Osteoblast (primary cell): ENCODE results near the gene IQCC. TPM values are rescaled to one million over a fixed set of nuclear protein-coding genes. Genes with fewer than 3 reads are reported as not detected.

Source experiments
- DNase-seq: peaks from one replicate; pipeline ENCODE4 v3.0.0; 2011; ENCODE audit warnings: low spot score, mixed read lengths; ENCODE audit not compliant: insufficient read length; ENCODE audit errors: missing footprints
- H2AFZ ChIP-seq: 2 replicates; pipeline ENCODE4 v1.6.0; 2011; ENCODE audit warnings: mild to moderate bottlenecking, low read length
- H3K27ac ChIP-seq: 2 replicates; pipeline ENCODE4 v1.5.1; 2011; ENCODE audit warnings: mild to moderate bottlenecking, low read depth, low read length, moderate library complexity
- H3K27me3 ChIP-seq: 2 replicates; pipeline ENCODE4 v1.6.0; 2012; ENCODE audit warnings: mild to moderate bottlenecking, control low read depth, inconsistent platforms, low read length, moderate library complexity; ENCODE audit not compliant: insufficient read depth
- H3K36me3 ChIP-seq: 2 replicates; pipeline ENCODE4 v1.5.1; 2011; ENCODE audit warnings: mild to moderate bottlenecking, low read length, control low read depth, moderate library complexity; ENCODE audit not compliant: insufficient read depth
- H3K4me1 ChIP-seq: 2 replicates; pipeline ENCODE4 v1.5.1; 2011; ENCODE audit warnings: mild to moderate bottlenecking, low read length, control low read depth, moderate library complexity; ENCODE audit not compliant: insufficient read depth
- H3K4me2 ChIP-seq: 2 replicates; pipeline ENCODE4 v1.6.0; 2011; ENCODE audit warnings: mild to moderate bottlenecking, low read length; ENCODE audit not compliant: insufficient read depth
- H3K4me3 ChIP-seq: fragments of 200-600 bp; sonication (generic); 3 replicates; pipeline ENCODE4 v1.5.1; 2012; ENCODE audit warnings: mild to moderate bottlenecking, low read length, inconsistent platforms; ENCODE audit not compliant: insufficient read depth
- H3K79me2 ChIP-seq: 2 replicates; pipeline ENCODE4 v1.6.0; 2012; ENCODE audit warnings: mild to moderate bottlenecking, low read length, control low read depth, inconsistent platforms; ENCODE audit not compliant: insufficient read depth
- H3K9me3 ChIP-seq: 2 replicates; pipeline ENCODE4 v1.5.1; 2011; ENCODE audit warnings: low read depth, low read length, control low read depth
- H4K20me1 ChIP-seq: 2 replicates; pipeline ENCODE4 v1.6.0; 2012; ENCODE audit warnings: mild to moderate bottlenecking, low read length, control low read depth; ENCODE audit not compliant: insufficient read depth
- total RNA-seq: library from RNA; depleted of rRNA; stranded (reverse); fragments of >200 nt; gene quantifications from 2 replicates; pipeline ENCODE4 v1.2.3, GENCODE V29; 2012
- TF ChIP-seq, protein P1 (sequence below): IDR thresholded peaks from 2 replicates; pipeline ENCODE4 v1.5.1; 2011; ENCODE audit warnings: mild to moderate bottlenecking, low read depth, low read length, moderate library complexity; ENCODE audit errors: extremely low read depth

The IQCC gene
- total RNA-seq, 1 donor = 1.8 TPM

DNA sequence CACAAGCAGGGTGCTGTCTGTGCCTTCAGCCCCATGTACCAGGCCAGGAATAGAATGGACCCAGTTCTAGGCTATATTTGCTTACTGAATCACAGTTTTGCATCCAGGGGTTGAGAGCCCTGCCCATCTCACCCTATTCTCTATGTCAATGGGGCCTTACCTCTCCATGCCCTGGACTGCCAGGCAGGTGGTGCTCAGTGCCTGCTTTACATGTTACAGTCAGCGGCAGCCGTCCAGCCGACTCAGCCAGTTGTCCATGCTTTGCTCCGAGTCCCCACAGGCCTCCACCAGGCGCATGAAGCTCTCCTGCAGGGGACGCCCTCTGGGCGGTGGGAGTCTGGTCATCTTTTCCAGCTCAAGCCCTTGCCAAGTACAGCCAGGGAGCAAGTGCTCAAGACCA is 29.3 kb downstream of the IQCC start:
- Histone ChIP-seq H3K27ac (peak overlapping the region; percentile 95), H3K9me3 (no peaks in the 10 kb centered on the region)
- TF ChIP-seq, protein P1, sequence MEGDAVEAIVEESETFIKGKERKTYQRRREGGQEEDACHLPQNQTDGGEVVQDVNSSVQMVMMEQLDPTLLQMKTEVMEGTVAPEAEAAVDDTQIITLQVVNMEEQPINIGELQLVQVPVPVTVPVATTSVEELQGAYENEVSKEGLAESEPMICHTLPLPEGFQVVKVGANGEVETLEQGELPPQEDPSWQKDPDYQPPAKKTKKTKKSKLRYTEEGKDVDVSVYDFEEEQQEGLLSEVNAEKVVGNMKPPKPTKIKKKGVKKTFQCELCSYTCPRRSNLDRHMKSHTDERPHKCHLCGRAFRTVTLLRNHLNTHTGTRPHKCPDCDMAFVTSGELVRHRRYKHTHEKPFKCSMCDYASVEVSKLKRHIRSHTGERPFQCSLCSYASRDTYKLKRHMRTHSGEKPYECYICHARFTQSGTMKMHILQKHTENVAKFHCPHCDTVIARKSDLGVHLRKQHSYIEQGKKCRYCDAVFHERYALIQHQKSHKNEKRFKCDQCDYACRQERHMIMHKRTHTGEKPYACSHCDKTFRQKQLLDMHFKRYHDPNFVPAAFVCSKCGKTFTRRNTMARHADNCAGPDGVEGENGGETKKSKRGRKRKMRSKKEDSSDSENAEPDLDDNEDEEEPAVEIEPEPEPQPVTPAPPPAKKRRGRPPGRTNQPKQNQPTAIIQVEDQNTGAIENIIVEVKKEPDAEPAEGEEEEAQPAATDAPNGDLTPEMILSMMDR = no peak

DNA sequence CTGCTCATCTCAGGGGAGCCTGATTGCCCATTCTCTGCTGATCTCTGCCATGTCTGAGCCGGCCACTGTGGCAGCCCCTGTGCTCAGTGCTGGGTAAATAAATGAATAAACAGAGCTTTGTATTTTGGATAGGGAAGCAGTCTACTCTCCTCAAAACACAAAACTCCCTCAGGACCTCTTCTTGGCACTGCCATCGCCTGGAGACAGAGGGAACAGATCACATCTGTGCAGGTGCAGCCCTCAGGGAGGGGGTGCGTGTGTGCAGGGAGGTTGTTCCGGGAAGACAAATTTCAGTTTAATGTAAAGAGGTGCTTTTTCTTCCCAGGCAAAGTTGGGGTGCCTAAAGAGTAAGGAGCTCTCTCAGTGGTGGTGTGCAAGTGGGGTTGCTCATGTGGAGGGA is 33.9 kb downstream of the IQCC start:
- no peak overlapping the region for H3K27ac ChIP-seq
- H3K4me3 ChIP-seq = no peak overlapping the region
- H4K20me1 ChIP-seq = no peaks in the 10 kb centered on the region
- H3K79me2 ChIP-seq = no peaks in the 10 kb centered on the region
- H3K27me3 ChIP-seq = no peaks in the 10 kb centered on the region
- H3K9me3 ChIP-seq = no peaks in the 10 kb centered on the region
- H2AFZ ChIP-seq = no peak overlapping the region
- peaks cover 27% of the 10 kb centered on the region for H3K4me1 ChIP-seq
- TF ChIP-seq, protein P1 = no peak
- H3K36me3 ChIP-seq = no peaks in the 10 kb centered on the region
- DNase-seq = no peak
- no peak overlapping the region for H3K4me2 ChIP-seq

More for the DNA sequence above, 29.3 kb downstream of the IQCC start:
- no peak for DNase-seq
- peaks cover 20% of the 10 kb centered on the region for H3K4me1 ChIP-seq
- no peaks in the 10 kb centered on the region for H3K27me3 ChIP-seq
- H2AFZ ChIP-seq = no peak overlapping the region
- H4K20me1 ChIP-seq = no peaks in the 10 kb centered on the region
- peaks cover 22% of the 10 kb centered on the region for H3K36me3 ChIP-seq
- H3K79me2 ChIP-seq = no peaks in the 10 kb centered on the region
- no peak overlapping the region for H3K4me3 ChIP-seq
- no peak overlapping the region for H3K4me2 ChIP-seq

DNA sequence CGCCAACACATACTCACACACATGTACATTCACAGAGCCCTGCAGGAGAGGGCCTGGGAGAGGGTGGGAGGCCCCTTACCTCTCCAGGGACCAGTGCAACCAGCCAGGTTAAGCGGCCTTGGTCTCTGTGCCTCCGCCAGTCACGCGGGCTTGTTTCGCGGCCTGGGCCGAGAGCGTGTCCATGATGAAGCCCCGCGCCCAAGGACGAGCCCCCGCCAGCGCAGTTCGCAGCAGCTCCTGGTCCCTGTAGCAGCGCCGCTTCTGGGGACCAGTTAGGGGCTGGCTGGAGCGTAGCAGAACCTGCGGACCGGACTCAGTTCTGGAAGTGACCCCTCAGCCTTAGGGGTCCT is 34.3 kb downstream of the IQCC start:
- Histone ChIP-seq H3K36me3 (no peaks in the 10 kb centered on the region), H4K20me1 (no peaks in the 10 kb centered on the region), H3K4me1 (peaks cover 27% of the 10 kb centered on the region), H2AFZ (peak overlapping the region; percentile 92), H3K4me3 (peak overlapping the region; percentile 81), H3K27ac (no peak overlapping the region), H3K27me3 (no peaks in the 10 kb centered on the region), H3K4me2 (peak overlapping the region; percentile 94), H3K79me2 (no peaks in the 10 kb centered on the region), H3K9me3 (no peaks in the 10 kb centered on the region)
- TF ChIP-seq, protein P1 = no peak
- DNase-seq = no peak

DNA sequence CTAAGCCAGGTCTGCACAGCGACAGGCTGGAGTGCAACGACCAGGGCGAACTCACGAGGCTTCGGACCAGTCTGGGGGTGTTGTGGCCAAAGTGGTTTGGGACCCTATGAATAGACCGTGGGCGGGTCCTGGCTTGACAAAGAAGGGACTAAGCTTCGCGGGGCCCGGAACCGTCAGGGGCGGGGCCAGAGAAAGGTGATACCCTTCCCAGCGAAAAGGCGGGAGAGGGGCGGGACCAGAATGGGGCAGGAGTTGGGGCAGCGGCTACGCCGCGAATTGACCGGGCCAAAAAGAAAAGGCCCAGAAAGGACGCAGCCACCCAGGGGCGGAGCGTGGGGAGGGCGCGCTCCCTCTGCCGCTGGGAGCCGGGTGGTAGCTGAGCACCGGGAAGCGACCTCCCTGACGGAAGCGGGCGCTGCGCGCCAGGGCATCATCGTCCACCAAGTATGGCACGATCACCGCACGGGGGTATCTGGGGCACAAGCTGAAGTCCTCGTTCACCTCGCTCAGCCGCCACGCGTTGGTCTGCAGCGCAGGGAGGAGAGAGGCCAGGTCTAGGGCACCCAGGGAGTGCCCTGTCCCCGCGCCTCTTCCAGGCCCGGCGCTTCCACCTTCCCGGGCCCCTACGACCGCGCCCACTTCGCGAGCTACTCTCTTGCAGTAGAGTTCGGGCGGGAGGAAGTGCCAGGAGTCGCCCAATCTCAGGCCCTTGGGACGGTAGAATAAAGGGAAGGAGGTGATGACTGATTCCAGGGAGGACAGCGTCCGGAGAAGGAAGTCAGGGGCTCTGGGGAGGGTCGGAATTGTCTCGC is 34.9 kb downstream of the IQCC start:
- Histone ChIP-seq H3K9me3 (no peaks in the 10 kb centered on the region), H3K36me3 (no peaks in the 10 kb centered on the region), H2AFZ (peak overlapping the region; percentile 92), H3K4me2 (peak overlapping the region; percentile 94), H3K79me2 (no peaks in the 10 kb centered on the region), H3K4me3 (peak overlapping the region; percentile 81), H3K27ac (peak overlapping the region; percentile 37), H3K4me1 (peaks cover 24% of the 10 kb centered on the region), H4K20me1 (no peaks in the 10 kb centered on the region), H3K27me3 (no peaks in the 10 kb centered on the region)
- peak; percentile 84 for DNase-seq
- TF ChIP-seq, protein P1 = no peak
